Mesenchymal stem cell (in vitro differentiated cells and primary cell): Measurements from ENCODE around the gene SAXO2.
"Not testable (repeated sequence)": the region's sequence is repeated elsewhere in the genome, so short reads cannot be mapped to it uniquely, and the experiment has no call there.

Source experiments
- DNase-seq: peaks from one replicate; pipeline ENCODE4 v3.0.0-alpha.2; 2013
- H2AFZ ChIP-seq: one replicate; pipeline ENCODE4 v1.6.1; 2013; ENCODE audit warnings: low read depth, mild to moderate bottlenecking, control low read depth, inconsistent platforms, low read length, moderate library complexity
- H2AK5ac ChIP-seq: 2 replicates; pipeline ENCODE4 v1.6.1; 2013; ENCODE audit warnings: low read length, moderate library complexity, mild to moderate bottlenecking, inconsistent platforms; ENCODE audit not compliant: severe bottlenecking
- H2BK120ac ChIP-seq: one replicate; pipeline ENCODE4 v1.6.1; 2013; ENCODE audit warnings: low read depth, mild to moderate bottlenecking, inconsistent platforms, low read length, moderate library complexity
- H2BK12ac ChIP-seq, 2 experiments: one replicate each; pipeline ENCODE4 v1.6.1; 2013; ENCODE audit warnings: inconsistent platforms in 2 of 2, low read length in 2 of 2, mild to moderate bottlenecking in 2 of 2, moderate library complexity in 2 of 2, control low read depth in 1 of 2
- H2BK15ac ChIP-seq: one replicate; pipeline ENCODE4 v1.6.1; 2013; ENCODE audit warnings: mild to moderate bottlenecking, low read depth, inconsistent platforms; ENCODE audit not compliant: poor library complexity, severe bottlenecking
- H2BK5ac ChIP-seq: 2 replicates; pipeline ENCODE4 v1.6.1; 2013; ENCODE audit warnings: low read depth, mild to moderate bottlenecking, low read length, control low read depth, inconsistent platforms; ENCODE audit not compliant: poor library complexity, severe bottlenecking
- H3K14ac ChIP-seq, 2 experiments: one replicate each; pipeline ENCODE4 v1.6.1; 2013; ENCODE audit warnings: inconsistent platforms in 2 of 2, low read length in 2 of 2, control low read depth in 1 of 2, mild to moderate bottlenecking in 1 of 2, moderate library complexity in 1 of 2
- H3K18ac ChIP-seq, 2 experiments: one replicate each; pipeline ENCODE4 v1.6.1; 2013; ENCODE audit warnings: inconsistent platforms in 2 of 2, low read length in 2 of 2, control low read depth in 1 of 2, low read depth in 1 of 2, mild to moderate bottlenecking in 1 of 2
- H3K23ac ChIP-seq, 2 experiments: one replicate each; pipeline ENCODE4 v1.6.1; 2013; ENCODE audit warnings: inconsistent platforms in 2 of 2, low read length in 2 of 2, mild to moderate bottlenecking in 2 of 2, moderate library complexity in 2 of 2, control low read depth in 1 of 2
- H3K27ac ChIP-seq: 2 replicates; pipeline ENCODE4 v1.5.1; 2013; ENCODE audit warnings: mild to moderate bottlenecking, moderate library complexity, low read length, control low read depth, inconsistent platforms; ENCODE audit not compliant: poor library complexity, severe bottlenecking
- H3K27me3 ChIP-seq, 2 experiments: 2 replicates each; pipeline versions ENCODE4 v1.6.1 to v1.7.0; 2013; ENCODE audit warnings: low read length in 2 of 2, mild to moderate bottlenecking in 2 of 2, moderate library complexity in 2 of 2, control low read depth in 1 of 2, inconsistent platforms in 1 of 2; ENCODE audit not compliant: control insufficient read depth in 1 of 2, insufficient read depth in 1 of 2
- H3K36me3 ChIP-seq, 2 experiments: 2 replicates each; pipeline versions ENCODE4 v1.6.1 to v1.7.0; 2013; ENCODE audit warnings: low read length in 2 of 2, control low read depth in 1 of 2, inconsistent platforms in 1 of 2, low read depth in 1 of 2, mild to moderate bottlenecking in 1 of 2; ENCODE audit not compliant: insufficient read depth in 2 of 2, control insufficient read depth in 1 of 2
- H3K4ac ChIP-seq, 2 experiments: one replicate each; pipeline ENCODE4 v1.6.1; 2013; ENCODE audit warnings: inconsistent platforms in 2 of 2, low read length in 2 of 2, mild to moderate bottlenecking in 2 of 2, moderate library complexity in 2 of 2, control low read depth in 1 of 2, low read depth in 1 of 2
- H3K4me1 ChIP-seq: 2 replicates; pipeline ENCODE4 v1.6.1; 2013; ENCODE audit warnings: low read depth, low read length, control low read depth; ENCODE audit not compliant: control insufficient read depth, insufficient read depth
- H3K4me2 ChIP-seq: 2 replicates; pipeline ENCODE4 v1.6.1; 2013; ENCODE audit warnings: low read length, mild to moderate bottlenecking, inconsistent platforms; ENCODE audit not compliant: poor library complexity, severe bottlenecking
- H3K4me3 ChIP-seq, 2 experiments: 2 replicates each; pipeline versions ENCODE4 v1.5.1 to v1.7.0; 2013; ENCODE audit warnings: low read length in 2 of 2, mild to moderate bottlenecking in 2 of 2, control low read depth in 1 of 2, low read depth in 1 of 2; ENCODE audit not compliant: insufficient read depth in 1 of 2
- H3K79me1 ChIP-seq: replicated peaks from 2 replicates; pipeline ENCODE4 v1.6.1; 2013; ENCODE audit warnings: mild to moderate bottlenecking, control low read depth, low read length, inconsistent platforms; ENCODE audit not compliant: poor library complexity, severe bottlenecking
- H3K9ac ChIP-seq: 2 replicates; pipeline ENCODE4 v1.7.0; 2013; ENCODE audit warnings: mild to moderate bottlenecking, low read length, moderate library complexity
- H3K9me3 ChIP-seq: 2 replicates; pipeline ENCODE4 v1.7.0; 2013; ENCODE audit warnings: mild to moderate bottlenecking, low read length; ENCODE audit not compliant: control insufficient read depth
- H4K8ac ChIP-seq: one replicate; pipeline ENCODE4 v1.6.1; 2013; ENCODE audit warnings: inconsistent platforms, mild to moderate bottlenecking, low read length, moderate library complexity
- H4K91ac ChIP-seq: one replicate; pipeline ENCODE4 v1.6.1; 2013; ENCODE audit warnings: mild to moderate bottlenecking, low read length, inconsistent platforms
- WGBS: methylation state at CpG from one replicate; pipeline ENCODE4 v1.1.7; 2013; ENCODE audit warnings: mixed read lengths; 5-methylcytosine and 5-hydroxymethylcytosine counted together

The SAXO2 gene

DNA sequence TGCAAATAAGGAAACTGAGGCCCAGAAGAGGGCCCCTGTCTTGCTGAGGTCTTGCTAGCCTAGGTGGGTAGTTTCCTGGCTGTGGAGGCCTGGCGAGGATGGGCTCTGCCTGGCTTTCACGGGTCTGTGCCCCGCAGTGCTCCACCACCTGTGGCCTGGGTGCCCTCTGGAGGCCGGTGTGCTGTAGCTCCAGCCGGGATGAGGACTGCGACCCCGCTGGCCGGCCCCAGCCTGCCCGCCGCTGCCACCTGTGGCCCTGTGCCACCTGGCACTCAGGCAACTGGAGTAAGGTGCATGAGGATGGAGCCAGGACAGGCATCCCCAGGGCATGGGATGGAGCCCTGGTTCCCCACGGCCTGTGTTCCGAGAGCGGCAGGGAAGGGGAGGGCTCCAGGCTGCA, 66.4 kb downstream of the SAXO2 start:
- not testable (repeated sequence) for H3K27ac ChIP-seq, H3K4me3 ChIP-seq, H2BK12ac ChIP-seq, DNase-seq, H3K4me1 ChIP-seq, H3K4ac ChIP-seq, H3K9ac ChIP-seq, H2AFZ ChIP-seq, H2BK15ac ChIP-seq, H3K4me2 ChIP-seq, H3K79me1 ChIP-seq, H3K9me3 ChIP-seq, H3K18ac ChIP-seq, H2BK120ac ChIP-seq, H3K36me3 ChIP-seq, H2AK5ac ChIP-seq, H3K14ac ChIP-seq, H4K91ac ChIP-seq, H3K27me3 ChIP-seq, H2BK5ac ChIP-seq, H4K8ac ChIP-seq, H3K23ac ChIP-seq
- no CpG with 5 or more reads among the region's 13 CpGs for whole genome bisulfite sequencing

DNA sequence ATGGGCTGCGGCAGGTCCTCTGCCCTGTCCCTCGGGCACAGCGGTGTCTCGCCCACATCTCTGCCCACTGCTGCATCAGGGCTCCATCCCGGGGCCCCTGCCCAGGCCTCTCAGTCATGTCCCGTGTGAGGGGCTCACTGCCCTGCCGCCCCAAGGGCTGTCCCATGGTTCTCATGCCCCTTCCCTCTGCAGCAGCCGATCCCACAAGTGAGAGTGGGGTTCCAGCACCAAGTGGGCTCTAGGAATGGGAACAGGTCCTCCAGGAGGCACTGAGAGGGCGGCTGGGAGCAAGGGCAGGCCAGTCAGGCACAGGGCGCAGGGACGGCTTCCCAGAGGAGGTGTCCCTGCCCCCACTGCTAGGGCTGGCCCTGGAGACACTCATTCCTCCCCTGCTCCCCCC, 68.3 kb downstream of the SAXO2 start:
- H4K8ac ChIP-seq, H2AFZ ChIP-seq, H2BK12ac ChIP-seq, H2BK5ac ChIP-seq, H3K4me1 ChIP-seq, H3K18ac ChIP-seq, H2BK120ac ChIP-seq, H2BK15ac ChIP-seq, H3K14ac ChIP-seq, H3K4ac ChIP-seq, DNase-seq, H3K27me3 ChIP-seq, H3K4me2 ChIP-seq, H2AK5ac ChIP-seq, H3K36me3 ChIP-seq, H3K9me3 ChIP-seq, H3K23ac ChIP-seq, H3K4me3 ChIP-seq, H3K79me1 ChIP-seq, H4K91ac ChIP-seq, H3K27ac ChIP-seq, H3K9ac ChIP-seq: not testable (repeated sequence)
- no CpG with 5 or more reads among the region's 11 CpGs for WGBS

DNA sequence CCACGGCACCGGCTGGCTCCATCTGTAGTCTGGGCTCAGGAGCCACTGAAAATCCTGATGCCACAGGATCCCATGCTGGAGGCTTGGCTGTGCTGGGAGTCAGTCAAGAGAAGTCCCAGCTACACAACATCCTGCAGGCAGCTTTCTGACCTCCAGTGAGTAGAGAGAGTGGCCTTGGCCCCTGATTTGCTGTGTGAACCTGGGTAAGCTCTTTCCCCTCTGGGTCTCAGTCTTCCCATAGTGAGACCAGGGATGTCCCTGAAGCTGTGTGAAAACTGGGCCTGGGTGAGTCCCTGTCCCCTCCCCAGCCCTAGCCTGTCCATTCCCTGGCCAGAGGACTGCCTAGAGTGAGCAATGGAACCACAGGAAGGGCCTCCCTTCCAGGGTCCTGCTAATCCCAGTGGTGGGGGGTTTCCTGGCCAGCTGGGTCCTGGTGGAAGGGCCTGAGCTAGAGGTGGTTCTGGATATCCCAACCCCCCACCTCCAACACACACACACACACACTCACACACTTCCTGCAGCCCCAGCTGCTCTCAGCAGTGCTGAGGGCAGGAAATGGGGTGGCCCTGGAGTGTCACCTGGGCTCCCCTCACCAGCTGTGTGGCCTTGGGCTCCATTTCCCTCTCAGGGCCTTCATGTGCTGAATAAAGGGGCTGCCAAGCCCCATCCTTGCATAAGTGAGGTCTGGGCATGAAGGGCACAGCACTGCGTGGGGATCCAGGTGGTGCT, 69.1 kb downstream of the SAXO2 start:
- not testable (repeated sequence) for H2BK5ac ChIP-seq, H2BK12ac ChIP-seq, H3K4me1 ChIP-seq, H3K4me3 ChIP-seq, H3K4ac ChIP-seq, H4K91ac ChIP-seq, H2BK120ac ChIP-seq, H4K8ac ChIP-seq, H3K9me3 ChIP-seq, H3K27ac ChIP-seq, H2BK15ac ChIP-seq, H3K23ac ChIP-seq, H3K79me1 ChIP-seq, H3K18ac ChIP-seq, H3K9ac ChIP-seq, H3K14ac ChIP-seq, H3K4me2 ChIP-seq, H3K27me3 ChIP-seq, DNase-seq, H3K36me3 ChIP-seq, H2AFZ ChIP-seq, H2AK5ac ChIP-seq
- 100% methylated on average over 1 of the region's 3 CpGs for WGBS

DNA sequence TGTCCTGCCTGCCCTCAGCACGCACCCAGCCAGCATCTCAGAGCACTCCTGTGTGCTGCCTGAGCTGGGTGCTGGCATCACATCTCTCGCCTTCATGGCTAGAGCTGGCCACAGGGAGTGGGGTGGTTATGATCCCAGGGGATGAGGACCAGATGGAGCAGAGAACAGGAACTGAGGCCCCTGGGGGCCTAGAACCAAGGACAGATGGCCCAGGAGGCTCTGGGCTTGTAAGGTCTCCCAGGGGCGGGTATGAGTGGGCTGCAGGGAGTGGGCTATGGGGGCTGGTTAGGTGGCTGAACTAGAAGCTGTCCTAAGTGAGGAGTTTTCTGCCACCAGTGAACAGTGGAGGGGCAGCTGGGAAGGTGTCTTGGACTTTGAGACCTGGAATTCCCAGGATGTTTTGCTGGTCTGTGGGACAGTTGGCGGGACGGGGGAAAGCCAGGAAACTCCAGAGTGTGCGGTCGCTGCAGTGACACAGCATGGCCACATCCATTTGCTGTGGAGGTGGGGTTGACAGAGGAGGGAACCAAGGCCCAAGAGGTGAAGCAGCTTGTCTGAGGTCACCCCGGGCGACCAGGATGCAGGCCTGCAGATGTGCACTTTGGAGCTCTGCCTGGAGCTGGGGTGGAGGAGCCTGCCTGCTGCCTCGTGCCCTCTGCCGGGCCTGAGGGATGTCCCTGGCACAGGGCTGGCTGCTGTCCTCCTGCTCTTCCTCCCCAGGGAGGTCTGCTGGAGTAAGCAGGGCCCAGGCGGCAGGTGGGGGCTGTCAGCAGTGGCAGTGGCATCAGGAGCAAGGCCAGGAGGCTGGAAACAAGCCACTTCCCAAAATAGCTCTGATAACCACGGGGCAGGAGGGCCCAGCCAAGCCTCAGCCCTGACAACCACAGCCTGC, 70.3 kb downstream of the SAXO2 start:
- not testable (repeated sequence) for H3K79me1 ChIP-seq, H3K4ac ChIP-seq, H4K8ac ChIP-seq, H3K9ac ChIP-seq, H3K4me3 ChIP-seq, H2BK15ac ChIP-seq, H2BK120ac ChIP-seq, H2BK5ac ChIP-seq, H3K4me2 ChIP-seq, H3K4me1 ChIP-seq, H4K91ac ChIP-seq, H3K36me3 ChIP-seq, H3K27me3 ChIP-seq, H2AFZ ChIP-seq, DNase-seq, H3K23ac ChIP-seq, H2BK12ac ChIP-seq, H2AK5ac ChIP-seq, H3K27ac ChIP-seq, H3K9me3 ChIP-seq
- Histone ChIP-seq H3K14ac (peak overlapping the region in 1 of 2 experiments; percentile 75), H3K18ac (peak overlapping the region in 1 of 2 experiments; percentile 34)
- 75% methylated on average over 11 of the region's 13 CpGs for WGBS
